B cell (primary cell): ENCODE results near the gene ASTN1. TPM values are rescaled to one million over a fixed set of nuclear protein-coding genes. Genes with fewer than 3 reads are reported as not detected.

Experiments used
- ATAC-seq: fragments of 200-7000 bp; cut with Tn5 transposase; one replicate; pipeline ENCODE4 v1.10.0; 2021; ENCODE audit warnings: low read depth, mild to moderate bottlenecking, moderate number of reproducible peaks, moderate library complexity
- CTCF ChIA-PET: fragments of 350-600 bp; sonication (Branson Sonifier 250); formaldehyde crosslinking; loops from one replicate; lab custom pipeline; 2021; ENCODE audit warnings: antibody characterized with exemption, inconsistent platforms; lab: Charles Lee
- POLR2A ChIA-PET: fragments of 350-600 bp; sonication (Branson Sonifier 250); formaldehyde crosslinking; loops from one replicate; lab custom pipeline; 2021; ENCODE audit warnings: antibody characterized with exemption; lab: Charles Lee
- DNase-seq: peaks from one replicate; pipeline ENCODE4 v3.0.0; 2013
- H2AFZ ChIP-seq: 2 replicates; pipeline ENCODE4 v1.6.1; 2012; ENCODE audit warnings: mild to moderate bottlenecking, low read depth, low read length; ENCODE audit not compliant: insufficient read depth, poor library complexity, severe bottlenecking
- H3K27ac ChIP-seq, 2 donors: 1 replicate in 1 of 2; 2 replicates in 1 of 2; pipeline ENCODE4 v1.5.1; 2012 to 2013; ENCODE audit warnings: low read length in 2 of 2, mild to moderate bottlenecking in 2 of 2, moderate library complexity in 1 of 2
- H3K27me3 ChIP-seq, 4 experiments: fragments of 200-600 bp in 1 of 4; sonication (generic) in 1 of 4; replicated peaks in 1 of 4; 1 replicate in 2 of 4; 2 replicates in 2 of 4; pipeline versions ENCODE4 v1.6.1 to v1.7.0; 2013 to 2016; ENCODE audit warnings: low read length in 3 of 4, mild to moderate bottlenecking in 2 of 4, mixed read lengths in 1 of 4, moderate library complexity in 1 of 4; ENCODE audit not compliant: insufficient read depth in 4 of 4, control insufficient read depth in 3 of 4; ENCODE audit errors: control extremely low read depth in 1 of 4
- H3K36me3 ChIP-seq, 2 experiments: replicated peaks in 1 of 2; 1 replicate in 1 of 2; 2 replicates in 1 of 2; pipeline versions ENCODE4 v1.6.1 to v1.7.1; 2013; ENCODE audit warnings: low read length in 1 of 2; ENCODE audit not compliant: insufficient read depth in 2 of 2, control insufficient read depth in 1 of 2; ENCODE audit errors: control extremely low read depth in 1 of 2, extremely low read depth in 1 of 2
- H3K4me1 ChIP-seq, 2 donors: fragments of 200-600 bp in 1 of 2; sonication (generic) in 1 of 2; 1 replicate in 1 of 2; 2 replicates in 1 of 2; pipeline versions ENCODE4 v1.5.1 to v1.6.1; 2013 to 2017; ENCODE audit warnings: low read length in 2 of 2; ENCODE audit not compliant: control insufficient read depth in 2 of 2, insufficient read depth in 2 of 2
- H3K4me2 ChIP-seq: replicated peaks from 2 replicates; pipeline ENCODE3; 2012; ENCODE audit warnings: mild to moderate bottlenecking, low read depth, low read length; ENCODE audit not compliant: poor library complexity, severe bottlenecking
- H3K4me3 ChIP-seq, 5 experiments: fragments of 200-600 bp in 1 of 5; sonication (generic) in 1 of 5; 1 replicate in 3 of 5; 2 replicates in 2 of 5; pipeline versions ENCODE4 v1.5.1 to v1.7.0; 2011 to 2016; ENCODE audit warnings: low read length in 4 of 5, mild to moderate bottlenecking in 4 of 5, low read depth in 2 of 5, control low read depth in 1 of 5, moderate library complexity in 1 of 5; ENCODE audit not compliant: insufficient read depth in 1 of 5; ENCODE audit errors: control extremely low read depth in 1 of 5, extremely low read depth in 1 of 5
- H3K79me2 ChIP-seq: fragments of 200-600 bp; sonication (generic); one replicate; pipeline ENCODE4 v1.6.0; 2016; ENCODE audit warnings: low read length; ENCODE audit not compliant: control insufficient read depth, insufficient read depth
- H3K9ac ChIP-seq: fragments of 200-600 bp; sonication (generic); 2 replicates; pipeline ENCODE4 v1.6.1; 2017; ENCODE audit warnings: mild to moderate bottlenecking, low read length, moderate library complexity
- H3K9me3 ChIP-seq, 3 donors: one replicate each; pipeline versions ENCODE4 v1.6.1 to v1.7.1; 2013; ENCODE audit warnings: low read length in 2 of 3; ENCODE audit not compliant: control insufficient read depth in 2 of 3, insufficient read depth in 1 of 3; ENCODE audit errors: control extremely low read depth in 1 of 3
- H4K20me1 ChIP-seq: 2 replicates; pipeline ENCODE4 v1.6.0; 2012; ENCODE audit warnings: mild to moderate bottlenecking, low read length; ENCODE audit not compliant: insufficient read depth, control insufficient read depth, poor library complexity, severe bottlenecking
- H3K27ac Mint-ChIP-seq: one replicate; pipeline ENCODE4 v1.8.0; 2021; ENCODE audit warnings: mixed read lengths
- H3K27me3 Mint-ChIP-seq: one replicate; pipeline ENCODE4 v1.8.0; 2021; ENCODE audit warnings: mixed read lengths
- H3K4me1 Mint-ChIP-seq: one replicate; pipeline ENCODE4 v1.8.0; 2021; ENCODE audit warnings: mixed read lengths
- H3K4me3 Mint-ChIP-seq: one replicate; pipeline ENCODE4 v1.8.0; 2021; ENCODE audit warnings: mixed read lengths
- H3K9me3 Mint-ChIP-seq: one replicate; pipeline ENCODE4 v1.8.0; 2022; ENCODE audit warnings: mixed read lengths; ENCODE audit not compliant: insufficient read depth
- CTCF ChIP-seq: fragments of 200-600 bp; IDR thresholded peaks from one replicate; pipeline ENCODE4 v1.8.0; 2022; ENCODE audit warnings: antibody characterized with exemption, mild to moderate bottlenecking
- EZH2 ChIP-seq: IDR thresholded peaks from 2 replicates; pipeline ENCODE4 v1.6.1; 2012; ENCODE audit warnings: borderline replicate concordance, low read depth, mild to moderate bottlenecking, moderate library complexity, low read length; ENCODE audit not compliant: insufficient read depth, poor library complexity, severe bottlenecking
- WGBS: methylation state at CpG from one replicate; pipeline ENCODE4 v1.1.5; 2013; ENCODE audit warnings: missing lambda C conversion rate; ENCODE audit not compliant: insufficient coverage; 5-methylcytosine and 5-hydroxymethylcytosine counted together
- intact Hi-C: fragments of 100-400 bp; cut with micrococcal nuclease; formaldehyde crosslinking; loops from one replicate; pipeline ENCODE4 v1.10.0; 2022
- polyA plus RNA-seq: library from polyadenylated mRNA; depleted of rRNA; stranded (reverse); fragments of >200 nt; gene quantifications from 2 replicates; pipeline ENCODE4 v1.2.3, GENCODE V29; 2012
- total RNA-seq, 2 donors: library from RNA; stranded (reverse); fragments of 120-200 nt in 1 of 2; gene quantifications; 1 replicate in 1 of 2; 2 replicates in 1 of 2; pipeline versions ENCODE4 v1.2.3 to v1.2.4, GENCODE V29; 2013 to 2022

Gene ASTN1
- total and polyA plus RNA-seq, 2 donors (not counting 1 experiment from before 2014, with no cell fraction given) = not detected

GRCh38 chr1:176885751-176886150, 278.8 kb downstream of the ASTN1 start:
- TF ChIP-seq CTCF (no peak), EZH2 (no peak)
- WGBS = no CpG with 5 or more reads among the region's 2 CpGs
- Histone ChIP-seq H3K9ac (no peak overlapping the region), H3K4me1 (no peaks in the 10 kb centered on the region), H4K20me1 (no peaks in the 10 kb centered on the region), H3K4me2 (no peak overlapping the region), H2AFZ (no peak overlapping the region), H3K27me3 (no peaks in the 10 kb centered on the region), H3K79me2 (no peaks in the 10 kb centered on the region), H3K36me3 (no peaks in the 10 kb centered on the region), H3K4me3 (no peak overlapping the region), H3K9me3 (no peaks in the 10 kb centered on the region), H3K27ac (no peak overlapping the region)
- ChIA-PET POLR2A (no interaction called here), CTCF (no interaction called here)
- intact Hi-C loops = no loop called here
- H3K4me3 Mint-ChIP-seq = no peak overlapping the region
- no peak overlapping the region for H3K27ac Mint-ChIP-seq
- DNase-seq (no peak), ATAC-seq (no peak)
- H3K4me1 Mint-ChIP-seq = no peaks in the 10 kb centered on the region
- H3K27me3 Mint-ChIP-seq = peaks cover 13% of the 10 kb centered on the region
- no peaks in the 10 kb centered on the region for H3K9me3 Mint-ChIP-seq

GRCh38 chr1:176885341-176885740, 279.2 kb downstream of the ASTN1 start:
- no peak overlapping the region for H3K9ac ChIP-seq
- no peaks in the 10 kb centered on the region for H3K9me3 ChIP-seq
- Mint-ChIP-seq H3K4me1 (no peaks in the 10 kb centered on the region), H3K27me3 (peaks cover 13% of the 10 kb centered on the region), H3K4me3 (no peak overlapping the region), H3K9me3 (no peaks in the 10 kb centered on the region), H3K27ac (no peak overlapping the region)
- H3K4me1 ChIP-seq = no peaks in the 10 kb centered on the region
- H4K20me1 ChIP-seq = no peaks in the 10 kb centered on the region
- DNase-seq (no peak), ATAC-seq (no peak)
- H3K36me3 ChIP-seq = no peaks in the 10 kb centered on the region
- H3K4me3 ChIP-seq = no peak overlapping the region
- no peaks in the 10 kb centered on the region for H3K79me2 ChIP-seq
- H2AFZ ChIP-seq = no peak overlapping the region
- H3K4me2 ChIP-seq = no peak overlapping the region
- POLR2A ChIA-PET = no interaction called here
- CTCF ChIA-PET = no interaction called here
- intact Hi-C loops = no loop called here
- WGBS = no CpG with 5 or more reads among the region's 3 CpGs
- TF ChIP-seq EZH2 = no peak
- TF ChIP-seq CTCF = no peak
- H3K27me3 ChIP-seq = no peaks in the 10 kb centered on the region
- H3K27ac ChIP-seq = no peak overlapping the region
